Chondrocyte (in vitro differentiated cells): Measurements from ENCODE around the gene NEDD4L. TPM values are rescaled to one million over a fixed set of nuclear protein-coding genes. Genes with fewer than 3 reads are reported as not detected.

ENCODE experiments used
- DNase-seq: peaks from one replicate; pipeline ENCODE4 v3.0.0; 2021; ENCODE audit warnings: mixed read lengths, low spot score
- H3K27ac Mint-ChIP-seq: one replicate; pipeline ENCODE4 v1.8.0; 2021; ENCODE audit warnings: mild to moderate bottlenecking, moderate library complexity, mixed read lengths; ENCODE audit not compliant: unreplicated experiment
- H3K27me3 Mint-ChIP-seq: 2 replicates; pipeline ENCODE4 v1.8.0; 2021; ENCODE audit warnings: low read depth, mixed read lengths
- H3K36me3 Mint-ChIP-seq: 2 replicates; pipeline ENCODE4 v1.8.0; 2021; ENCODE audit warnings: low read depth, mixed read lengths
- H3K4me1 Mint-ChIP-seq: 2 replicates; pipeline ENCODE4 v1.8.0; 2021; ENCODE audit warnings: low read depth, mild to moderate bottlenecking, mixed read lengths
- H3K4me3 Mint-ChIP-seq: one replicate; pipeline ENCODE4 v1.8.0; 2021; ENCODE audit warnings: mild to moderate bottlenecking, moderate library complexity, mixed read lengths; ENCODE audit not compliant: unreplicated experiment
- H3K9me3 Mint-ChIP-seq: 2 replicates; pipeline ENCODE4 v1.8.0; 2021; ENCODE audit warnings: low read depth, mixed read lengths
- CTCF ChIP-seq: fragments of 200-600 bp; sonication (generic); IDR thresholded peaks from 2 replicates; pipeline ENCODE4 v1.5.0; 2021; ENCODE audit warnings: antibody characterized with exemption, mild to moderate bottlenecking, moderate library complexity
- total RNA-seq: library from RNA; stranded (reverse); gene quantifications from 3 replicates; pipeline ENCODE4 v1.2.1, GENCODE V29; 2021

Gene NEDD4L
- total RNA-seq, 1 donor from 2014 or later, result 25.8 TPM

GRCh38 chr18:58407649-58408407 lies 363.8 kb downstream of the NEDD4L start:
- no peak for TF ChIP-seq CTCF
- Mint-ChIP-seq H3K36me3 (no peaks in the 10 kb centered on the region), H3K4me3 (no peak overlapping the region), H3K4me1 (peaks cover 7% of the 10 kb centered on the region), H3K27me3 (peaks cover 2% of the 10 kb centered on the region), H3K9me3 (no peaks in the 10 kb centered on the region), H3K27ac (no peak overlapping the region)
- DNase-seq, result no peak

GRCh38 chr18:58408665-58409064 lies 364.6 kb downstream of the NEDD4L start:
- Mint-ChIP-seq H3K36me3 (no peaks in the 10 kb centered on the region), H3K27ac (no peak overlapping the region), H3K27me3 (peaks cover 6% of the 10 kb centered on the region), H3K9me3 (no peaks in the 10 kb centered on the region), H3K4me3 (no peak overlapping the region), H3K4me1 (no peaks in the 10 kb centered on the region)
- no peak for TF ChIP-seq CTCF
- DNase-seq, result no peak

GRCh38 chr18:58409802-58410445 lies 365.9 kb downstream of the NEDD4L start:
- Mint-ChIP-seq H3K27ac (no peak overlapping the region), H3K4me1 (no peaks in the 10 kb centered on the region), H3K9me3 (no peaks in the 10 kb centered on the region), H3K27me3 (peaks cover 9% of the 10 kb centered on the region), H3K4me3 (no peak overlapping the region), H3K36me3 (no peaks in the 10 kb centered on the region)
- DNase-seq, result no peak
- no peak for TF ChIP-seq CTCF

- Mint-ChIP-seq H3K9me3 (no peaks in the 10 kb centered on the region), H3K27me3 (peaks cover 9% of the 10 kb centered on the region), H3K36me3 (no peaks in the 10 kb centered on the region), H3K27ac (no peak overlapping the region), H3K4me3 (no peak overlapping the region), H3K4me1 (peaks cover 5% of the 10 kb centered on the region)
- DNase-seq, result no peak
- TF ChIP-seq CTCF, result no peak
Observed at GRCh38 chr18:58411323-58411722, 367.3 kb downstream of the NEDD4L start.

GRCh38 chr18:58412844-58413666 lies 369.0 kb downstream of the NEDD4L start:
- TF ChIP-seq CTCF, result no peak
- peaks cover 20% of the 10 kb centered on the region for H3K4me1 Mint-ChIP-seq
- peaks cover 9% of the 10 kb centered on the region for H3K27me3 Mint-ChIP-seq
- no peak overlapping the region for H3K4me3 Mint-ChIP-seq
- H3K9me3 Mint-ChIP-seq, result no peaks in the 10 kb centered on the region
- H3K36me3 Mint-ChIP-seq, result no peaks in the 10 kb centered on the region
- DNase-seq, result no peak
- no peak overlapping the region for H3K27ac Mint-ChIP-seq
